Amniotic epithelial cell (primary cell): ENCODE measurements around the gene TTC12.

Experiments used
- DNase-seq: peaks from one replicate; pipeline ENCODE4 v3.0.0-alpha.2; 2010; ENCODE audit warnings: low read depth

TTC12 gene

GRCh38 chr11:113405724-113406478, 91.5 kb downstream of the TTC12 start:
- no peak for DNase-seq

DNA sequence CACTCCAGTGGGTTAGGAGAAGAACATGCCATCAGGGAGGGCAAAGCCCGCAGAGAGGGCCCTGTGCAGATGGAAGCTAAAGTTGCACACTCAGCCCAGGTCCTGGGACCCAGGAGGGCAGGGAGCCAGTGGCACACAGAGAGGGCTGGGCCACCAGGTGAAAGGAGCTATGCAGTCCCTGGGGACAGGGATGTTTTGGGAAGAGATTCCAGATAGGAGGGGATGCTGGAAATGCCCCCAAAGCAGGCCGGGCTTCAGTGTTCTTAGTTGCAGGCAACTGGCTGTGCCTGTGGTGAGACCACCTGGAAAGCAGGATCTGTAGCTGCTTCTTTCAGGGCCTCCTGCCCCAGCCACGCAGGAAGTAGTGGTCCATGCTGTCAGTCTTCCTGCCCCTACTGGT, 92.8 kb downstream of the TTC12 start:
- no peak for DNase-seq

DNA sequence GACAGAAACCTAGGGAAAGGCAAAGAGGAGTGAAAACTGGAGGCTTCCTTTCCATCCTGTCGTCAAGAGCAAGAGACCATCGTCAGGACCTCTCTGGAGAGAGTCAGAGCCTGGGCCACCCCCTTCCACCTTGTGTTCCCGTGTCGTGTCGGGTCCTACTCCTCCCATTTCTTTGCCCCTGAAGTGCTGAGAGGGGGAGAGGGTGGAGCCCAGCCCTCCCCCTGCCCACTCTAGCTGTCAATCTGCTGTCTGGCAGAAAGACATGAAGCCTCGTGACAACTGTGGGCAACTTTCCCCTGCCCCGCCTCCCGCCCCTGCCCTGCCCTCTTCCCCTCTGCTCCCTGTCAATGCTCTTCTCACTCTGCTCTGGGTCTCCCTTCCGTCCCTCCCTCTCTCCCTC, 93.8 kb downstream of the TTC12 start:
- no peak for DNase-seq

DNA sequence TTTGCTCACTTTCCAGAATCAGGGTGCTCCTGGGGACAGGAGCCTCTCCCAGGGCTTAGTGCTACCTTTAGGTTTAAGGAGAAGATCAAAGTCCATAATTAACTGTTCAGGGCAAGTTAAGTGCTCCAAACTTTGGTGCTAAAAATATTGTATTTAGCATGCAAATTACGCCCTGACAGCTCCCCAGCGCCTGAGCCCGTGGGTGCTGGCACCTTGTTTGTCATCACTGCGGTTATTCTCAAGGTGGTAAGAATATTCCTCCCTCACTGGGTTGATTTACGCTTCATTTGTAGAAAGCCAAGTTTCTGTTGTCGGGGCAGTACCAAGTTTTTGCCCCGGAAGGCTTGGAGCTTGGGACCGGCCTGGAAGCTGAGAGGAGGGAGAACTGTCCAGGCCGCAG, 94.5 kb downstream of the TTC12 start:
- DNase-seq: no peak

GRCh38 chr11:113409526-113409925, 95.1 kb downstream of the TTC12 start:
- no peak for DNase-seq

GRCh38 chr11:113410414-113411135, 96.2 kb downstream of the TTC12 start:
- no peak for DNase-seq

GRCh38 chr11:113411536-113411935, 97.2 kb downstream of the TTC12 start:
- no peak for DNase-seq

- DNase-seq: no peak
Observed at GRCh38 chr11:113412675-113413074, 98.3 kb downstream of the TTC12 start.

- no peak for DNase-seq
Observed at GRCh38 chr11:113415343-113415742, 101.0 kb downstream of the TTC12 start.
